ENCODE data around the gene NANOGP8.
"Not testable (repeated sequence)": the region's sequence is repeated elsewhere in the genome, so short reads cannot be mapped to it uniquely, and the experiment has no call there.

NANOGP8 gene, protein sequence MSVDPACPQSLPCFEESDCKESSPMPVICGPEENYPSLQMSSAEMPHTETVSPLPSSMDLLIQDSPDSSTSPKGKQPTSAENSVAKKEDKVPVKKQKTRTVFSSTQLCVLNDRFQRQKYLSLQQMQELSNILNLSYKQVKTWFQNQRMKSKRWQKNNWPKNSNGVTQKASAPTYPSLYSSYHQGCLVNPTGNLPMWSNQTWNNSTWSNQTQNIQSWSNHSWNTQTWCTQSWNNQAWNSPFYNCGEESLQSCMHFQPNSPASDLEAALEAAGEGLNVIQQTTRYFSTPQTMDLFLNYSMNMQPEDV

DNA sequence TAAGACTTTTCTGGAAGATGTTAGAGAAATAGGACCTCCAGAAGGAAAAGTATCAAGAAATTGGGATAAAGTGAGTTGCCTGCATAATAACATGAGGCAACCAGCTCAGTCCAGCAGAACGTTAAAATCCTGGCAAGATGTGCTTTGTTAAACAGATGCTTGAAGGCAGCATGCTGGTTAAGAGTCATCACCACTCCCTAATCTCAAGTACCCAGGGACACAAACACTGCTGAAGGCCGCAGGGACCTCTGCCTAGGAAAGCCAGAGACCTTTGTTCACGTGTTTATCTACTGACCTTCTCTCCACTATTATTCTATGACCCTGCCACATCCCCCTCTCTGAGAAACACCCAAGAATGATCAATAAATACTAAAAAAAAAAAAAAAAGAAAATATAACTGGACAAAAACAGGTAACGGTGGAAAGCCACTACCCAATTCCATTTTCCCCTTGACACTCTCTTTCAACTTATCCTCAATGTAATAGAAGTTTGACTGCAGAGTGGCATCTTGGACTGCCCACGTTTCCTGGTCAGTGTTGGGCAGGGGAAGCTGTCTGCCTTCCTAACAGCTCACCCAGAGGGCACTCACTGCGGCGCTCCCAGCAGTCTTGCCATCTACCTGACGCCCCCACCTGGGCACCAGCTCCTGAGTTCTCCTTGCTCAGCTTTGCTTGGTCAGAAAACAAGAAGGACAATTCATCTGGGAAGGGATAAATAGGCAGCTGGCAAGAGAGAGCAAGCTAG is at the start of gene NANOGP8:
Gene NANOGP8 (minus strand): TSS at position 120 of the 744 bp plus-strand sequence. CDS start 185 bp downstream, outside the sequence.
- not testable (repeated sequence) for H3K36me3 ChIP-seq (ENCODE audit: control insufficient read depth, insufficient read depth, low read length); H3K9me3 ChIP-seq (ENCODE audit: control insufficient read depth, low read length); H3K4me1 ChIP-seq (ENCODE audit: control insufficient read depth, insufficient read depth, low read length); H3K9ac ChIP-seq (ENCODE audit: low read length); H3K27me3 ChIP-seq (ENCODE audit: control insufficient read depth, insufficient read depth, low read length); H3K4me3 ChIP-seq (ENCODE audit: low read length)

DNA sequence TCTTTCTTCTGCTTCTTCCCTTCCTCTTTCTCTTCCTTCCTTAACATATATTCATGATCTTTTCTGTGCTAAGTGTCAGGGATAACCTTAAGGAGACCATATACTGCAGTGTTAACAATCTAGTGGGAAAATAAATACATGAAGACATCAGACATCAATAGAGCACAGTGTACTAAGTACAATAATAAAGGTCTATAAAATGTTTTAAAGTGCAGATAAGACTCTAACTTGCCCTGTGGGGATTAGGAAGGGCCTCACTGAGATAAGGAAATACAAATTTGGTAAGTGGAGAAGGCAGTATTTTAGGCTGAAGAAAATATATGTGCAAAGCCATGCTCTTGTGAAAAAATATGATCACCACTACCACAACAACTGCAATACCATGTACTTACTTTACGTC is 49.2 kb upstream of the NANOGP8 start:
- no peak overlapping the region for H3K4me3 ChIP-seq (ENCODE audit: low read length)

DNA sequence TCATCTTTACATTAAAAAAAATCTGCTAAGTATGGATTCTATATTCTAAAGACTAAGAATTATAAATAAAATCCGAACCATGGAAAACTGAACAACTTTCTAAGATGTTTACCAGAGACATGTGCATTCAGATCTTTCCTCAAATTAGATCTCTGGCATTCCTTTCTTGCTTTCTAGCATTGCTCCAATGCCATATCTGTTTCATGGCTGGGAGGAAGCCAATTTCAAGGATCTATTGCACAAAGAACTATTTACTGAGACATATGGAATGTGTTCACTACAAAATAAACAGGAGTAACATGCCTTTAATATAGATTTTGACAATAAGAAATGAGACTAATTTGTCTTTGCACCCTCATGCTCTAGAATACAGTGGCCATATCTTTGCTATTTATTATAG is 45.1 kb upstream of the NANOGP8 start:
- Histone ChIP-seq H3K36me3 (ENCODE audit: control insufficient read depth, insufficient read depth, low read length) (no peaks in the 10 kb centered on the region), H3K9me3 (ENCODE audit: control insufficient read depth, low read length) (no peaks in the 10 kb centered on the region), H3K9ac (ENCODE audit: low read length) (no peak overlapping the region), H3K4me3 (ENCODE audit: low read length) (no peak overlapping the region), H3K4me1 (ENCODE audit: control insufficient read depth, insufficient read depth, low read length) (no peaks in the 10 kb centered on the region), H3K27me3 (ENCODE audit: control insufficient read depth, insufficient read depth, low read length) (no peaks in the 10 kb centered on the region)

More for the DNA sequence above, 49.2 kb upstream of the NANOGP8 start:
- H3K36me3 ChIP-seq (ENCODE audit: control insufficient read depth, insufficient read depth, low read length), result no peaks in the 10 kb centered on the region
- H3K27me3 ChIP-seq (ENCODE audit: control insufficient read depth, insufficient read depth, low read length), result no peaks in the 10 kb centered on the region
- H3K9ac ChIP-seq (ENCODE audit: low read length), result no peak overlapping the region
- H3K4me1 ChIP-seq (ENCODE audit: control insufficient read depth, insufficient read depth, low read length), result no peaks in the 10 kb centered on the region
- H3K9me3 ChIP-seq (ENCODE audit: control insufficient read depth, low read length), result no peaks in the 10 kb centered on the region

DNA sequence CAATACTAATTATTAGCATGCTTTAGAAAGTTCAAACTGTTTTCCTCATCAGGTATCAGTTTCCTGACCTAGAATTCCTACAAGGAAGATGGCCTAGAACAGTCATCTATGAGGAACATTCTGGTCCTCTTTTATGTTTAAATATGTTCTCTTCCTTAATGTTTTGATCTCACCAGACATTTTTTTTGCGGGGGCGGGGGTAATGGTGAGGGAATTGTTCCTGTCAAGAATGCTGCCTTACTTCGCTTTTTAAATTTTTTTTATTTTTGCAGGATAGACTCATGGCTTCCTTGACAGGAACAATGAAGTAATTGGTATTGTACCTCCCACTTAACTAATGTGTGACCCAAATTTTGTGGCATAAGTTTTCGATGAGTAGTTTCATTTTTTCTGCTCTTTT is 44.3 kb upstream of the NANOGP8 start:
- H3K4me1 ChIP-seq (ENCODE audit: control insufficient read depth, insufficient read depth, low read length), result no peaks in the 10 kb centered on the region
- H3K9ac ChIP-seq (ENCODE audit: low read length), result no peak overlapping the region
- no peaks in the 10 kb centered on the region for H3K36me3 ChIP-seq (ENCODE audit: control insufficient read depth, insufficient read depth, low read length)
- H3K9me3 ChIP-seq (ENCODE audit: control insufficient read depth, low read length), result no peaks in the 10 kb centered on the region
- H3K27me3 ChIP-seq (ENCODE audit: control insufficient read depth, insufficient read depth, low read length), result no peaks in the 10 kb centered on the region
- no peak overlapping the region for H3K4me3 ChIP-seq (ENCODE audit: low read length)

DNA sequence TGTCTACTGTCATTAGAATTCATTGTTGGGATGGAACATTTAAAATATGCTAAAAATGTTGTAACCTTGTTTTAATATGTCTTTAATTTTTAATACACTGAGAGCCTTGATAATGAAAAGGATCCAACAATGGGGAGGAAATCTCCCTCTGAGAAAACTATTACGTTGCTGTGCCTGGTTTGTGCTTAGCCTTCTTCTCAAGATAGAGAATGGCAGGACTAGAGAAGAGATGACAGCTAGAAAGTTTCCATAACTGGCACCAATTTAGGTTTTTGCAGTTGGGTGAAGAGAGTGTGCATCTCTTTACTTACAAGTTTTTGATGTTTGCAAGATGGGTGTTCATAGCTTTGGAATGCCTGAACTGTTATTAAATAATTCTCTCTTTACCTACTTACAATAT is 42.6 kb upstream of the NANOGP8 start:
- Histone ChIP-seq H3K9ac (ENCODE audit: low read length) (no peak overlapping the region), H3K36me3 (ENCODE audit: control insufficient read depth, insufficient read depth, low read length) (no peaks in the 10 kb centered on the region), H3K4me3 (ENCODE audit: low read length) (no peak overlapping the region), H3K27me3 (ENCODE audit: control insufficient read depth, insufficient read depth, low read length) (no peaks in the 10 kb centered on the region), H3K9me3 (ENCODE audit: control insufficient read depth, low read length) (no peaks in the 10 kb centered on the region), H3K4me1 (ENCODE audit: control insufficient read depth, insufficient read depth, low read length) (no peaks in the 10 kb centered on the region)

DNA sequence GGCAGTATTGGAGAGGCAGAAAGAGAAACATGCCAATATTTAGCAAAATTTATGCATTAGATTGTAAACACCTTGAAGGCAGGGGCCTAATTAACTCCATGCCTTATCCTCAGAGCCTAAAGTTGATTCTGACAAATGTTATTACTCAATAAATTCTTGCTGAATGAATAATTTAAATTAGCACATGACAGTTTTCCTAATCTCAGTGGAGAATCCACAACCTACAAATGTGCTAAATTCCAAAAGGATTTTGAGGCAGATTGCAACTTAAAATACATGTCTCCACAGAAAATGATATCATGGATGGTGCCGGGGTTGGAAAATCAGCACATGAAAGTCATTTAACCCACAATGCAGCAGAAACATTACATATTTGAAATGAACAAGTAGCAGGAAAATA is 41.1 kb upstream of the NANOGP8 start:
- H3K9ac ChIP-seq (ENCODE audit: low read length), result no peak overlapping the region
- H3K4me1 ChIP-seq (ENCODE audit: control insufficient read depth, insufficient read depth, low read length), result no peaks in the 10 kb centered on the region
- no peak overlapping the region for H3K4me3 ChIP-seq (ENCODE audit: low read length)
- no peaks in the 10 kb centered on the region for H3K27me3 ChIP-seq (ENCODE audit: control insufficient read depth, insufficient read depth, low read length)
- H3K9me3 ChIP-seq (ENCODE audit: control insufficient read depth, low read length), result no peaks in the 10 kb centered on the region
- H3K36me3 ChIP-seq (ENCODE audit: control insufficient read depth, insufficient read depth, low read length), result no peaks in the 10 kb centered on the region

DNA sequence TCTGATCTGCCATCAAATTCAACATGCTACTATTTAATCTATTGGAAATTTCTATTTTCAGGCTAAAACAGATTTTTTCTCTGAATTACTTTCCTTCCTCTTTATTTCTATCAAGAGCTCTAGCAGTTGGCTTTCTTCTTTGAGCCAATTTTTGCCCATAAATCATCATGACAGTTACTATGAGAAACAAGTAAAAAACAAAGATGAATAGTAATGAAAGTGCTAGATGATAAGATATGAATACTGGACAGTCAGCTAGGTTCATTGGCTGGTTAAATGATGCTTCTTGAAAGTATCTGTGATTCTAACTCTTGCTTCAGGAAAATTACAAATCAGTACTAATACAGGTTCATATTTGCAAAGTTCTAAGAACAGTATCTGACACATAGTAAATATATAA is 38.6 kb upstream of the NANOGP8 start:
- Histone ChIP-seq H3K9ac (ENCODE audit: low read length) (no peak overlapping the region), H3K9me3 (ENCODE audit: control insufficient read depth, low read length) (no peaks in the 10 kb centered on the region), H3K36me3 (ENCODE audit: control insufficient read depth, insufficient read depth, low read length) (no peaks in the 10 kb centered on the region), H3K4me1 (ENCODE audit: control insufficient read depth, insufficient read depth, low read length) (no peaks in the 10 kb centered on the region), H3K4me3 (ENCODE audit: low read length) (no peak overlapping the region), H3K27me3 (ENCODE audit: control insufficient read depth, insufficient read depth, low read length) (no peaks in the 10 kb centered on the region)

DNA sequence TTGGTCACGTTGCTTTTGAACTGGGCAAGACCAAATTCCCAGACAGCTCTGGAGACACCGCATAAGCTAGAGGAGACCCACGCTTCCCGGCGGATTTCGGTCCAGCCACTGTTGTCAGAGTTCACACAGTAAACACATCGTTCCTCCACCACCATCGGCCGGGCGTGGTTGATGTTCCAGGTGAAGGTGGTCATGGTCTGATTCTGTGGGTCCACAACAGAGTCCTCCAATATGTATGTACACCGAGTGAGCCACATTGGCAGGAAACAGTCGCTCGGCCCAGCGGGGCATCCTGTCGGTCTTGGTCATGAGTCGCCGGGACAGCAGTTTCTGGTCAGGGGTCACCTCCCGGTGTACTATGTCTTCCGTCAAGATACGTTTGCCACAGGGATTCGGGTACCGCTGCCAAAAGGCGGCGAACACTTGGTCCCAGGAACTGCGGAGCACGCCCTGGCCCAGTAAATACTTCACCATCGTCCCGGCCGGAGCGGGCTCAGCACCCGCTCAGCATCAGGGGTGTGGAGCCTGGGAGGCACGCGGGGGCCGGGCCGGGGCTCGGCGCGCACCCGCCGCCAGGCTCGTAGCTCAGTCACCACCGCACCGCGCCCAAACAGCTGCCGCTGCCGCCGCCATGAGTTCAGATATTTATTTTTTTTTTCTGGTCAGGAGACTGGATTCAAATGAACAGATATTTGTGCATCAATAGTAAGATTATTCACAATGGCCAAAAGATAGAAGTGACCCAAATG is 36.7 kb upstream of the NANOGP8 start:
- Histone ChIP-seq H3K4me3 (ENCODE audit: low read length) (no peak overlapping the region), H3K27me3 (ENCODE audit: control insufficient read depth, insufficient read depth, low read length) (no peaks in the 10 kb centered on the region), H3K36me3 (ENCODE audit: control insufficient read depth, insufficient read depth, low read length) (no peaks in the 10 kb centered on the region), H3K9ac (ENCODE audit: low read length) (no peak overlapping the region), H3K4me1 (ENCODE audit: control insufficient read depth, insufficient read depth, low read length) (no peaks in the 10 kb centered on the region), H3K9me3 (ENCODE audit: control insufficient read depth, low read length) (no peaks in the 10 kb centered on the region)

DNA sequence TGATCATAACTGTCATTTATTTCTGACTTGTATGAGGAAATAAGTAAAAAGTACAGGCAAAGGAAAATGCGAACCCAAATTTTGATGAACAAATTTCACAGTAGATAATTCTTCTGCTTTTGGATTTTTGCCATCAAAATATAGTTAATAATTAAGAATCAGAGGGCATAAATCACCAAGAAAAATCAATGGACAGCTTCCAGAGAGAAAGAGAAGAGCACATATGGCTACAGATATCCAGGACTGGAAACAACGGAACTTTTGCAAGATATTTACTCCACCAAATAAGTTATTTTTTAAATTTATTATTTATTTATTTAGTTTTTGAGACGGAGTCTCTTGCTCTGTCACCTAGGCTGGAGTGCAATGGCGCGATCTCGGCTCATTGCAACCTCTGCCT is 35.1 kb upstream of the NANOGP8 start:
- no peaks in the 10 kb centered on the region for H3K36me3 ChIP-seq (ENCODE audit: control insufficient read depth, insufficient read depth, low read length)
- no peaks in the 10 kb centered on the region for H3K4me1 ChIP-seq (ENCODE audit: control insufficient read depth, insufficient read depth, low read length)
- no peaks in the 10 kb centered on the region for H3K9me3 ChIP-seq (ENCODE audit: control insufficient read depth, low read length)
- H3K9ac ChIP-seq (ENCODE audit: low read length), result no peak overlapping the region
- no peaks in the 10 kb centered on the region for H3K27me3 ChIP-seq (ENCODE audit: control insufficient read depth, insufficient read depth, low read length)
- H3K4me3 ChIP-seq (ENCODE audit: low read length), result no peak overlapping the region

DNA sequence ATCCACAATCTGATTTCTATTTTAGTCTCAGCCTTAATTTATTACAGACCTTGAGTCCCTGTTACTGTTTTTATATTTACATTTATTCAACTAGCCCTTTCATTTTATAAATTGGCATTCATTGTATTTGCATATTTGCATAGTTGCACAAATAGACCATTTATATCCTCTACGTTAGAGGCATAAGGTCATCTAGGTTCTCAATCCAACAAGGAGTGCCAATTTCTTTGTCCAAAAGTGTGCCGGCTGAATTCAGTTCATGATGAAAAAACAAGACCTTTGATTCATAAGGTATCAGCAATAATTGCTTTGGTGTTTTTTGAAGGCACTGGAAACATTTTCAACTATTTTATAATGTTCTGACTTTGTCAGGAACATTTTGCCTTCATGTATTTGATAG is 33.9 kb upstream of the NANOGP8 start:
- no peaks in the 10 kb centered on the region for H3K9me3 ChIP-seq (ENCODE audit: control insufficient read depth, low read length)
- no peaks in the 10 kb centered on the region for H3K4me1 ChIP-seq (ENCODE audit: control insufficient read depth, insufficient read depth, low read length)
- no peak overlapping the region for H3K4me3 ChIP-seq (ENCODE audit: low read length)
- H3K36me3 ChIP-seq (ENCODE audit: control insufficient read depth, insufficient read depth, low read length), result no peaks in the 10 kb centered on the region
- no peaks in the 10 kb centered on the region for H3K27me3 ChIP-seq (ENCODE audit: control insufficient read depth, insufficient read depth, low read length)
- H3K9ac ChIP-seq (ENCODE audit: low read length), result no peak overlapping the region

DNA sequence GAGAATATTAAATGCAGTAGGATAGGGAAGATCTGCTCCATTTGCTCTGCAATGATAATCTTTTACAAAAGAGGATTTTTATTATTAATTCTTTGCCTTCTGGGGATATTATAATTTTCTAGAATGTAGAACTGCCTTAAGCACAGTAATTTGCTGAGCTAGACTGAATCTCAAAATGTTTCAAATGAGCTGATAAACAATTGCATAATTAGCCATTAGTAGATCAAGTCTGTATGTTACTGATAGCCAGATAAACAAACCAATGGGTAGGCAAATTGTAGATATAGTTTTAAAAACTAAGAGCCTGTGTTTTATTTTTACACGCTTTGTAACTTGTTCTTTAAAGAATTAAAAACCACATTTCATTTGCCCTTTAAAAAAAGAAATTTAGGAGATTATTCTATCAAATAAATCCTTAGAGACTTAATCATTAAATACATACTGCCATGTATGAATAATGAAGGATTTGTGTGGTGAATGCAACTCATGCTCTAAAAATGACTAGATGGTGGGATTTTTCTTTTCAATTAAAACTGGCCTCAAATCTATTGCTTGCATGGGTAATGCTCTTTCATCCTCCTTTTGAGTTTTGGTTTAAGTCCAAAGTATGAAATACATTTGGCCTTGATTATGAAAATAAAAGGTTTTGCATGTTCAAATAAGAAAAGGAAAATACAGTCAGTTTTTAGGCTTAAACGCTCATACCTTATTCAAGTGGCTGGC is 32.6 kb upstream of the NANOGP8 start:
- no peak overlapping the region for H3K9ac ChIP-seq (ENCODE audit: low read length)
- no peaks in the 10 kb centered on the region for H3K36me3 ChIP-seq (ENCODE audit: control insufficient read depth, insufficient read depth, low read length)
- no peaks in the 10 kb centered on the region for H3K9me3 ChIP-seq (ENCODE audit: control insufficient read depth, low read length)
- no peaks in the 10 kb centered on the region for H3K4me1 ChIP-seq (ENCODE audit: control insufficient read depth, insufficient read depth, low read length)
- no peaks in the 10 kb centered on the region for H3K27me3 ChIP-seq (ENCODE audit: control insufficient read depth, insufficient read depth, low read length)
- H3K4me3 ChIP-seq (ENCODE audit: low read length), result no peak overlapping the region
